ENCODE measurements around the gene SRPX. TPM values are rescaled to one million over a fixed set of nuclear protein-coding genes. Genes with fewer than 3 reads are reported as not detected.
A peak's percentile ranks its signal among the peaks of the same experiment; 100 is the strongest.

Gene SRPX
- total RNA-seq, 1 donor from 2014 or later, result 60.1 TPM

DNA sequence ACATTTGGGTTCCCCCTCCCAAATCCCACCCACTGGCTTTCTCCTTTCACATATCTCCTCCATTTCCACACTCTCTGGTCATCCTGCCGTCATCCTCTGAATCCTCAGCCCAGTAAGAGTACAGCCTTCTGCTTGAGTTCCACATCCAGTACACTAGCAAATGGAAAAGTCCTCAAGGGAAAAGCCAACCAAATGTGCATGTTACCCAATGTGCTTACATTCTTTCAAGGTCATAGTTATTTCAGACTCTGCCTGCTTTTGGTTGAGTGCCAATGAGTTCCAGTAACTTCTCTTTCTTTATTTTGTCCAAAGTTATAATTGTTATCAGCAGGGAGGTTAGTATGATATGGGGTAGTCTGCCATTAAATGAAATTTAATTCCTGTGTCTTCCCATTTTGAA, 78.1 kb downstream of the SRPX start:
- H3K36me3 ChIP-seq (ENCODE audit: insufficient read depth, low read length), result no peaks in the 10 kb centered on the region
- H3K4me1 ChIP-seq (ENCODE audit: insufficient read depth, low read length), result no peaks in the 10 kb centered on the region
- H3K27ac Mint-ChIP-seq (ENCODE audit: unreplicated experiment), result no peak overlapping the region
- H3K9me3 ChIP-seq (ENCODE audit: insufficient read depth, low read depth, low read length), result no peaks in the 10 kb centered on the region
- peak; percentile 56 for FAIRE-seq
- peaks cover 3% of the 10 kb centered on the region for H3K9me3 Mint-ChIP-seq (ENCODE audit: unreplicated experiment)
- peaks cover 1% of the 10 kb centered on the region for H3K36me3 Mint-ChIP-seq (ENCODE audit: low read depth, unreplicated experiment)
- peak; percentile 47 for DNase-seq (ENCODE audit: low read depth)
- no peak overlapping the region for H3K9ac ChIP-seq (ENCODE audit: low read length)
- H3K27ac ChIP-seq (ENCODE audit: low read depth, low read length), result no peak overlapping the region
- H3K4me2 ChIP-seq (ENCODE audit: low read length), result no peak overlapping the region
- no peak overlapping the region for H2AFZ ChIP-seq (ENCODE audit: low read depth, low read length)
- no peak overlapping the region for H3K4me3 ChIP-seq (ENCODE audit: insufficient read depth, low read depth, low read length)
- no peak overlapping the region for H3K4me3 Mint-ChIP-seq (ENCODE audit: unreplicated experiment)
- no peaks in the 10 kb centered on the region for H3K27me3 Mint-ChIP-seq (ENCODE audit: low read depth, unreplicated experiment)
- no peaks in the 10 kb centered on the region for H3K27me3 ChIP-seq (ENCODE audit: insufficient read depth, low read length)
- H3K4me1 Mint-ChIP-seq (ENCODE audit: low read depth, unreplicated experiment), result peaks cover 5% of the 10 kb centered on the region
- no peaks in the 10 kb centered on the region for H4K20me1 ChIP-seq (ENCODE audit: insufficient read depth, low read length)
- H3K79me2 ChIP-seq (ENCODE audit: insufficient read depth, low read length), result no peaks in the 10 kb centered on the region
- TF ChIP-seq, protein P1, sequence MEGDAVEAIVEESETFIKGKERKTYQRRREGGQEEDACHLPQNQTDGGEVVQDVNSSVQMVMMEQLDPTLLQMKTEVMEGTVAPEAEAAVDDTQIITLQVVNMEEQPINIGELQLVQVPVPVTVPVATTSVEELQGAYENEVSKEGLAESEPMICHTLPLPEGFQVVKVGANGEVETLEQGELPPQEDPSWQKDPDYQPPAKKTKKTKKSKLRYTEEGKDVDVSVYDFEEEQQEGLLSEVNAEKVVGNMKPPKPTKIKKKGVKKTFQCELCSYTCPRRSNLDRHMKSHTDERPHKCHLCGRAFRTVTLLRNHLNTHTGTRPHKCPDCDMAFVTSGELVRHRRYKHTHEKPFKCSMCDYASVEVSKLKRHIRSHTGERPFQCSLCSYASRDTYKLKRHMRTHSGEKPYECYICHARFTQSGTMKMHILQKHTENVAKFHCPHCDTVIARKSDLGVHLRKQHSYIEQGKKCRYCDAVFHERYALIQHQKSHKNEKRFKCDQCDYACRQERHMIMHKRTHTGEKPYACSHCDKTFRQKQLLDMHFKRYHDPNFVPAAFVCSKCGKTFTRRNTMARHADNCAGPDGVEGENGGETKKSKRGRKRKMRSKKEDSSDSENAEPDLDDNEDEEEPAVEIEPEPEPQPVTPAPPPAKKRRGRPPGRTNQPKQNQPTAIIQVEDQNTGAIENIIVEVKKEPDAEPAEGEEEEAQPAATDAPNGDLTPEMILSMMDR (IDR thresholded peaks at IDR 0.05; ENCODE audit: insufficient read depth, low read depth, low read length), result no peak
- TF ChIP-seq EZH2 (IDR thresholded peaks at IDR 0.05; ENCODE audit: insufficient read depth, low read length), result no peak

DNA sequence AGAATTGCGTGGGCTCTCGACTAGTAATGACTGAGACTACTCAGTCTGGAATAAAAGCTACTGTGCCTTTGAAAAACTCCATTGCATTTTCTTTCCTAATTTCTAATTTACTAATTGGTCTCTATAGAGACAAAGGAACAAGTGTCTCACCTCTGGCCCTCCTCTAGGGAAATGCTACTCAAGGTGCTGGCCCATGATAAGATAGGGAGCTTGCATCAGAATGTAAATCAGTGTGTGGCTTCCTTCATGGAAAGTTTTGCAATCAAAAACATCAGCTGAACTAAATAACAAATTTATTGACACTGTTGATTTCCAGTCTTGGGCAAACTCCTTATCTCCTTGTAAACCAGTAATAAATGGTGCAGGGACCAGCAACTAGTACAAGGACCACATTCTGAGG, 81.8 kb downstream of the SRPX start:
- Histone ChIP-seq H3K9ac (ENCODE audit: low read length) (no peak overlapping the region), H3K79me2 (ENCODE audit: insufficient read depth, low read length) (no peaks in the 10 kb centered on the region), H3K36me3 (ENCODE audit: insufficient read depth, low read length) (no peaks in the 10 kb centered on the region), H3K9me3 (ENCODE audit: insufficient read depth, low read depth, low read length) (no peaks in the 10 kb centered on the region), H2AFZ (ENCODE audit: low read depth, low read length) (no peak overlapping the region), H4K20me1 (ENCODE audit: insufficient read depth, low read length) (no peaks in the 10 kb centered on the region), H3K4me2 (ENCODE audit: low read length) (no peak overlapping the region), H3K27me3 (ENCODE audit: insufficient read depth, low read length) (no peaks in the 10 kb centered on the region), H3K4me1 (ENCODE audit: insufficient read depth, low read length) (no peaks in the 10 kb centered on the region), H3K4me3 (ENCODE audit: insufficient read depth, low read depth, low read length) (no peak overlapping the region), H3K27ac (ENCODE audit: low read depth, low read length) (no peak overlapping the region)
- Mint-ChIP-seq H3K36me3 (ENCODE audit: low read depth, unreplicated experiment) (no peaks in the 10 kb centered on the region), H3K27ac (ENCODE audit: unreplicated experiment) (no peak overlapping the region), H3K4me3 (ENCODE audit: unreplicated experiment) (no peak overlapping the region), H3K27me3 (ENCODE audit: low read depth, unreplicated experiment) (no peaks in the 10 kb centered on the region), H3K9me3 (ENCODE audit: unreplicated experiment) (no peaks in the 10 kb centered on the region), H3K4me1 (ENCODE audit: low read depth, unreplicated experiment) (peaks cover 5% of the 10 kb centered on the region)
- FAIRE-seq, result no peak
- no peak for DNase-seq (ENCODE audit: low read depth)
- no peak for TF ChIP-seq EZH2 (IDR thresholded peaks at IDR 0.05; ENCODE audit: insufficient read depth, low read length)
- TF ChIP-seq, protein P1 (IDR thresholded peaks at IDR 0.05; ENCODE audit: insufficient read depth, low read depth, low read length), result no peak

DNA sequence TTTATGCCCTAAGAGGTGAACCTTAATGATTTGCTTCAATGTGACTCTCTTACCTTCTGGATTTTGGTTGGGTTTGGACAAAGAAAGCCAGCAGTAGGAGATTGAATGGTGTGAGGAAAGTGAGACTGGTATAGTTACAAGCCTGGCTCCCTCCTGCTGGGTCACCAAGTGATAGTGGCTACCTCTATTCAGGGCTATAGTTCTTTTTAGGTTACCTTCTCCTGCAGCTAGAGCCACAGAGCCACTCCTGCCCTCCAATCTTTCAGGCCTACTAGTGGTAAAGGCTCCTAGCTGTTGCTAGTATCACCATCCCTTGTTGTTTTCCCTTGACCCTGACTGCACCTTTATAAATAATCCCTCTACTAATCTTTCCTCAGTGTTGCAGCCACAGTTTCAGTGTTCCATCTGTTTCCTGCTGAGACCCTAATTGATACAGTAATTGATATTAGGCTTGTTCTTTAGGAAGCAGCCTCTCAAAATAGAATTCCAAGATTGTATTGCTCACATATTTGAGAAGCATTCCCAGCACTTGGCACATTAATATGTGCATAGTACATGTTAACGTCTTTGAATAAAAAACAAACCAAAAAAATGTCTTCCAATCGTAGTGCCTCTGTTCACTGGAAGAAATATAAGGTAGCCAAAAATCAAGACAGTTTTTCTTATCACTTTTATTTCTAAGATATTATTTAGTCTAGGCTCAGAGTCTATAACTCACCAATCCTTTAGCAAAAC, 82.3 kb downstream of the SRPX start:
- H3K9me3 Mint-ChIP-seq (ENCODE audit: unreplicated experiment), result no peaks in the 10 kb centered on the region
- no peaks in the 10 kb centered on the region for H3K27me3 Mint-ChIP-seq (ENCODE audit: low read depth, unreplicated experiment)
- Histone ChIP-seq H3K4me2 (ENCODE audit: low read length) (no peak overlapping the region), H4K20me1 (ENCODE audit: insufficient read depth, low read length) (no peaks in the 10 kb centered on the region), H3K9me3 (ENCODE audit: insufficient read depth, low read depth, low read length) (no peaks in the 10 kb centered on the region), H3K4me1 (ENCODE audit: insufficient read depth, low read length) (no peaks in the 10 kb centered on the region), H3K27me3 (ENCODE audit: insufficient read depth, low read length) (no peaks in the 10 kb centered on the region), H3K79me2 (ENCODE audit: insufficient read depth, low read length) (no peaks in the 10 kb centered on the region), H3K36me3 (ENCODE audit: insufficient read depth, low read length) (no peaks in the 10 kb centered on the region), H3K9ac (ENCODE audit: low read length) (no peak overlapping the region), H3K4me3 (ENCODE audit: insufficient read depth, low read depth, low read length) (no peak overlapping the region), H3K27ac (ENCODE audit: low read depth, low read length) (no peak overlapping the region), H2AFZ (ENCODE audit: low read depth, low read length) (no peak overlapping the region)
- H3K27ac Mint-ChIP-seq (ENCODE audit: unreplicated experiment), result no peak overlapping the region
- DNase-seq (ENCODE audit: low read depth) (no peak), FAIRE-seq (peak; percentile 34)
- H3K36me3 Mint-ChIP-seq (ENCODE audit: low read depth, unreplicated experiment), result no peaks in the 10 kb centered on the region
- TF ChIP-seq, protein P1 (IDR thresholded peaks at IDR 0.05; ENCODE audit: insufficient read depth, low read depth, low read length), result no peak
- no peak for TF ChIP-seq EZH2 (IDR thresholded peaks at IDR 0.05; ENCODE audit: insufficient read depth, low read length)
- H3K4me1 Mint-ChIP-seq (ENCODE audit: low read depth, unreplicated experiment), result peaks cover 5% of the 10 kb centered on the region
- H3K4me3 Mint-ChIP-seq (ENCODE audit: unreplicated experiment), result no peak overlapping the region

All from astrocyte (in vitro differentiated cells and primary cell).